PFSK-1 (cell line): ENCODE results near the gene KCNK3.

Source experiments
- REST ChIP-seq, 2 experiments: IDR thresholded peaks; 2 replicates each; pipeline versions ENCODE4 v1.6.1 to v1.8.0; 2011 to 2012; ENCODE audit warnings: low read depth in 2 of 2, low read length in 2 of 2, control low read depth in 1 of 2, inconsistent platforms in 1 of 2, mild to moderate bottlenecking in 1 of 2, moderate library complexity in 1 of 2; ENCODE audit not compliant: insufficient read depth in 1 of 2
- SIN3A ChIP-seq: IDR thresholded peaks from 2 replicates; pipeline ENCODE4 v1.6.1; 2012; ENCODE audit warnings: mild to moderate bottlenecking, low read length, moderate library complexity, borderline replicate concordance; ENCODE audit not compliant: insufficient read depth

- no peak for TF ChIP-seq SIN3A
- TF ChIP-seq REST (IDR thresholded peaks at IDR 0.05; ENCODE audit: insufficient read depth in 1 of 2, low read depth in 2 of 2, low read length in 2 of 2): no peak
Measured at GRCh38 chr2:26754972-26755670, 62.6 kb downstream of the KCNK3 start.
